DND-41 (cell line): ENCODE measurements around the gene FBP1.
A peak's percentile ranks its signal among the peaks of the same experiment; 100 is the strongest.

ENCODE experiments used
- ATAC-seq: fragments of 200-7000 bp; cut with Tn5 transposase; 3 replicates; pipeline ENCODE4 v1.9.1; 2021; ENCODE audit warnings: low read depth; ENCODE audit not compliant: insufficient read depth
- DNase-seq: peaks from one replicate; pipeline ENCODE4 v3.0.0-alpha.2; 2020
- H2AFZ ChIP-seq: 2 replicates; pipeline ENCODE4 v1.6.0; 2012; ENCODE audit warnings: low read depth, low read length
- H3K27ac ChIP-seq: 2 replicates; pipeline ENCODE4 v1.5.1; 2012; ENCODE audit warnings: low read length, inconsistent platforms
- H3K27me3 ChIP-seq: fragments of 200-600 bp; sonication (generic); 2 replicates; pipeline ENCODE4 v1.6.0; 2012; ENCODE audit warnings: low read length, mild to moderate bottlenecking, inconsistent platforms; ENCODE audit not compliant: insufficient read depth, poor library complexity
- H3K36me3 ChIP-seq: 2 replicates; pipeline ENCODE4 v1.5.1; 2012; ENCODE audit warnings: low read length, inconsistent platforms; ENCODE audit not compliant: insufficient read depth
- H3K4me1 ChIP-seq: 2 replicates; pipeline ENCODE4 v1.5.1; 2012; ENCODE audit warnings: mild to moderate bottlenecking, low read length; ENCODE audit not compliant: insufficient read depth
- H3K4me2 ChIP-seq: 2 replicates; pipeline ENCODE4 v1.6.0; 2012; ENCODE audit warnings: mild to moderate bottlenecking, moderate library complexity, low read length, inconsistent platforms; ENCODE audit not compliant: insufficient read depth
- H3K4me3 ChIP-seq, 2 experiments: fragments of 200-600 bp in 1 of 2; shearing (Covaris generic) in 1 of 2; 2 replicates each; pipeline ENCODE4 v1.5.1; 2012 to 2016; ENCODE audit warnings: inconsistent platforms in 2 of 2, low read length in 2 of 2, mild to moderate bottlenecking in 2 of 2, low read depth in 1 of 2, moderate library complexity in 1 of 2
- H3K79me2 ChIP-seq: 2 replicates; pipeline ENCODE4 v1.6.0; 2012; ENCODE audit warnings: low read length, inconsistent platforms; ENCODE audit not compliant: insufficient read depth
- H3K9ac ChIP-seq: 2 replicates; pipeline ENCODE4 v1.6.0; 2012; ENCODE audit warnings: low read depth, mild to moderate bottlenecking, inconsistent platforms, low read length, moderate library complexity
- H3K9me3 ChIP-seq: 2 replicates; pipeline ENCODE4 v1.5.1; 2012; ENCODE audit warnings: low read length, moderate library complexity, mild to moderate bottlenecking, inconsistent platforms; ENCODE audit not compliant: insufficient read depth, severe bottlenecking
- H4K20me1 ChIP-seq: 2 replicates; pipeline ENCODE4 v1.6.0; 2012; ENCODE audit warnings: low read length; ENCODE audit not compliant: insufficient read depth
- CTCF ChIP-seq: IDR thresholded peaks from 2 replicates; pipeline ENCODE4 v1.5.1; 2012; ENCODE audit warnings: borderline replicate concordance, low read length, moderate library complexity, mild to moderate bottlenecking; ENCODE audit not compliant: poor library complexity, severe bottlenecking; ENCODE audit errors: extremely low read depth
- EZH2 ChIP-seq: IDR thresholded peaks from 3 replicates; pipeline ENCODE4 v1.6.1; 2012; ENCODE audit warnings: borderline replicate concordance, low read depth, mild to moderate bottlenecking, moderate library complexity, low read length, inconsistent platforms; ENCODE audit not compliant: severe bottlenecking

Gene FBP1

GRCh38 chr9:94672811-94673487, 33.6 kb upstream of the FBP1 start:
- TF ChIP-seq EZH2 = no peak
- TF ChIP-seq CTCF = no peak
- no peaks in the 10 kb centered on the region for H3K79me2 ChIP-seq
- H2AFZ ChIP-seq = no peak overlapping the region
- H3K27ac ChIP-seq = no peak overlapping the region
- H3K27me3 ChIP-seq = no peaks in the 10 kb centered on the region
- no peak overlapping the region for H3K4me2 ChIP-seq
- ATAC-seq = no peak
- no peaks in the 10 kb centered on the region for H4K20me1 ChIP-seq
- H3K4me3 ChIP-seq = no peak overlapping the region
- H3K36me3 ChIP-seq = no peaks in the 10 kb centered on the region
- H3K9ac ChIP-seq = no peak overlapping the region
- peaks cover 16% of the 10 kb centered on the region for H3K4me1 ChIP-seq
- no peak for DNase-seq
- H3K9me3 ChIP-seq = no peaks in the 10 kb centered on the region

- ATAC-seq (peak; percentile 95), DNase-seq (peak; percentile 79)
- TF ChIP-seq CTCF = peak; percentile 88
- no peak for TF ChIP-seq EZH2
- Histone ChIP-seq H3K36me3 (no peaks in the 10 kb centered on the region), H3K9ac (peak overlapping the region; percentile 57), H3K79me2 (no peaks in the 10 kb centered on the region), H3K9me3 (no peaks in the 10 kb centered on the region), H3K27ac (peak overlapping the region; percentile 64), H2AFZ (peak overlapping the region; percentile 86), H3K4me1 (peaks cover 16% of the 10 kb centered on the region), H3K4me2 (peak overlapping the region; percentile 68), H3K27me3 (no peaks in the 10 kb centered on the region), H4K20me1 (no peaks in the 10 kb centered on the region), H3K4me3 (peak overlapping the region; percentile 55 to 75; a peak in 3 of 4 replicates)
Observed at GRCh38 chr9:94668928-94669729, 29.8 kb upstream of the FBP1 start.

GRCh38 chr9:94668418-94668927, 29.2 kb upstream of the FBP1 start:
- H3K79me2 ChIP-seq = no peaks in the 10 kb centered on the region
- H3K4me3 ChIP-seq = peak overlapping the region in 1 of 2 experiments; percentile 75; a peak in 3 of 4 replicates
- H3K27ac ChIP-seq = no peak overlapping the region
- H3K4me2 ChIP-seq = peak overlapping the region; percentile 68; the same call in 1 of the 2 replicates
- H3K4me1 ChIP-seq = peaks cover 16% of the 10 kb centered on the region
- H3K9ac ChIP-seq = no peak overlapping the region
- H3K27me3 ChIP-seq = no peaks in the 10 kb centered on the region
- DNase-seq = no peak
- ATAC-seq = peak; percentile 27; the same call in 2 of the 3 replicates
- TF ChIP-seq EZH2 = no peak
- no peak for TF ChIP-seq CTCF
- no peaks in the 10 kb centered on the region for H3K9me3 ChIP-seq
- no peaks in the 10 kb centered on the region for H4K20me1 ChIP-seq
- H2AFZ ChIP-seq = peak overlapping the region; percentile 58; the same call in 1 of the 2 replicates
- no peaks in the 10 kb centered on the region for H3K36me3 ChIP-seq
